DMS114 treated with DMSO at 0.1 percent for 48 hours (cell line): Measurements from ENCODE around the gene PRKX.
"Not testable (repeated sequence)": the region's sequence is repeated elsewhere in the genome, so short reads cannot be mapped to it uniquely, and the experiment has no call there.

ENCODE experiments used
- DNase-seq: peaks from one replicate; lab custom pipeline; 2025; ENCODE audit not compliant: unreplicated experiment; lab: John Stamatoyannopoulos, UW

Gene PRKX

GRCh38 chrX:3713225-3713936 is at the start of gene PRKX:
Gene PRKX, minus strand, starts transcription at chrX:3713649. Its CDS starts 396 bp downstream, at chrX:3713253.
- DNase-seq: no peak

- DNase-seq: no peak
Observed at GRCh38 chrX:3763111-3763510, 49.7 kb upstream of the PRKX start.

DNA sequence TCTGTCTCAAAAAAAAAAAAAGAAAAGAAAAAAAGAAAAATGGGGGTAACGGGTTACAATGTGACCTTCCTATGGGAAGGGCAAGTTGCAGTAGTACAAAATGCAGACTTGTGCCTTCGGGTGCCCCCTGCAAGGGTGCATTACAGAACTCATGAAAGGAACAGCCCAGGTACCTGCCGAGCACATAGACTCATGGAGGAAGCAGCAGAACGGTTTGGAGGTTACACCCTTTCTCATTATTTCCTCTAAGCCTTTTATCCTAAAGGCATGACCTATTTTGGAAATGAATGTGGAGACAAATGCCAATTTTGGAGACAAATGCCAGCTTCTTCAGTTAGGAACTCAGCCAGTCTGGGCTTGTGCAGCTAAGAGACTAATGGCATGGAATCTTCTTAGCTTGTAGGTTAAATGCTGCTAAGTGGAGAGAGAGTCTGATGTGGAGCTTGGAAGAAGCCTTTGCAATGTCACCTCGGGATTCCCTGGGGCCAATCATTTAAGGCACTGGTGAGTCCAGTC is 44.1 kb upstream of the PRKX start:
- no peak for DNase-seq

DNA sequence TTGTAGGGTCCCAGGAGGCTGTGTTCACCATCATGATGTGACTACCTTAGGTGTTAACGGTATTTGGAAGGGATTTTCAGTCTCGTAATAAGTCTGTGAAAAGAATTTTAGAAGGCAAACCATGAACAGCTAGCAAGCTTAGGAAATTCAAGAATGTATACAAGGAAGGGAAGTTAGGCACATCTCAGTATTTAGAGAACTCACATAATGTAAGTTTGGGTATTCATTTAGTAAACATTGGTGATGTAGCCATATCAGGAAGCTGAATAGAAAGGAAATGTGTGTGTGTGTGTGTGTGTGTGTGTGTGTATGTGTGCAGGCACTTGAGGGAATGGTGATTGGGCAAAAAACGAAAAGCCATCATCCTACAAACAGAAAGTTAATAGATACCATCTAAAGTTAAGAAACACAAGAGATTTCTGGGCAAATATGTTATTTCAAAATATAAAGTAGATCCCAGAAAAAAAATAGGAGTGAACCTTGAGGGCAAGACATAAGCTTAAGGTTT is 34.7 kb upstream of the PRKX start:
- no peak for DNase-seq

DNA sequence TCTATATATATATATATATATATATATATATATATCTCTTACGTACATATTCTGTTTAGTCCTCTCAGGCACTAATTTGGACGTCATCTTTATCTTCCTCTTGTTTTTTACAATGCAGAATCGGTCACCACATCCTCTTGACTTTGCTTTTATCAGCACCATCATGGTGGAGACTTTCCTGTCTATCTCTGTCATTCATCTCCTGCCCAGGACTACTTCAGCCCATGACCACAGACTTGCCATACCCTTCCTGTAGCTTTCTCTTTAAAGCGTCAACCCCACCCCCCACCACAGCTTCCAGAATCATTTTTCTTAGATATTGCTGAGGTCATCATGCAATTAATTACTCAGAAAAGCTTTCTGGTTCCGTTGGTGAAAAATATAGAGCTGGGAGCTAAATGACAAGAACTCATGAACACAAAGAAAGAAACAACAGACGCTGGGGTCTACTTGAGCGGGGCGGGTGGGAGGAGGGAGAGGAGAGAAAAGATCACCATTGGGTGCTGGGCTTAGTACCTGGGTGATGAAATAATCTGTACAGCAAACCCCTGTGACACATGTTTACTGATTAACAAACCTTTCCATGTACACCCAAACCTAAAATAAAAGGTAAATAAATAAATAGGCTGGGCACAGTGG is 30.5 kb upstream of the PRKX start:
- DNase-seq: no peak

DNA sequence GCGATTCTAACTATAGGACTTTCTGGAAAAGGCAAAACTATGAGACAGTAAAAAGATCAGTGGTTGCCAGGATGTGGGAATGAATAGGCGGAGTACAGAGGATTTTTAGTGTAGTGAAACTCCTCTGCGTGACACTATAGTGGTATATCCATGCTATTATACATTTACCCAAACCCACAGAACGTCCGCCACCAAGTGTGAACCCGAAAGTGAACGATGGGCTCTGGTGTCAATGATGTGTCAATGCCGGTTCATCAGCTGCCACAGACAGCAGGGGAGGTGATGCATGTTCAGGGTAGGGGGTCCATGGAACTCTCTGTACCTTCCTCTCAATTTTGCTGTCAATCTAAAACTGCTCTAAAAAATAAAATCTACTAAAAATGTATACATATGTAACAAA is 27.5 kb upstream of the PRKX start:
- not testable (repeated sequence) for DNase-seq

DNA sequence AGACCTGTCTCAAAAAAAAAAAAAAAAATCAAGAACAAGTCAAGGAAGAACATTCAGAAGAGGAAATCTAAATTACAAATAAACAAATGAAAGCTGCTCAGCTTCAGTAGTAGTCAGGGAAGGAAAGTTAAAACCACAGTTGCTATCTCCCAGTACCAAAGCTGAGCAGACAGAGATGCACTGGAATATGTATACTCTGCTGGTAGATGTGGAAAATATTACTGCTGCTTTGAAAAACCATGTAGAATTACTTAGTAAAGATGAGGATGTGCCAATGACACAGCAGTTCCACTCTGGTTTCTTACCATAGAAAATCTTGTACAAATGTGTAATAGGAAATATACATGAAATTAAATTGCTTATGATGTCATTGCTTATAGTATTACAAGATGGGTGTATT is 25.1 kb upstream of the PRKX start:
- DNase-seq: no peak

DNA sequence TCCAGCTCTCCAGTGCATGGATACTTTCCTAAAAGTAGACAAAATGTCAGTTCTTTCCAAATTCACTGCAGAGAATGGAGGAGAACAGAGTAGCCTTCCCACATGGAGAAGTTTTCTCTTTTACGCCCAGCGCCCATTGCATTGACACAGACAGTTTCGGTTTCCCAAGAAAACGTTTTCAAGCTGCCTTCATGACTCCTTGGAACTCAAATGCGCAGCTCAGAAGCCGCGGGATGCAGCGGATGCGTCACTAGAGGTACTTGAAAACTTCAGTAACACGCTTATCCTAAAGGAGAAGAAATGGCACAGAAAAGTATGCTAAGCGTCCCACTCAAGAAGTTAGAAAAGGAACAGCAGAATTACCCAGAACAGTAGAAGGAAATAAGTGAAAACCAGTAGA is 23.1 kb upstream of the PRKX start:
- DNase-seq: not testable (repeated sequence)

DNA sequence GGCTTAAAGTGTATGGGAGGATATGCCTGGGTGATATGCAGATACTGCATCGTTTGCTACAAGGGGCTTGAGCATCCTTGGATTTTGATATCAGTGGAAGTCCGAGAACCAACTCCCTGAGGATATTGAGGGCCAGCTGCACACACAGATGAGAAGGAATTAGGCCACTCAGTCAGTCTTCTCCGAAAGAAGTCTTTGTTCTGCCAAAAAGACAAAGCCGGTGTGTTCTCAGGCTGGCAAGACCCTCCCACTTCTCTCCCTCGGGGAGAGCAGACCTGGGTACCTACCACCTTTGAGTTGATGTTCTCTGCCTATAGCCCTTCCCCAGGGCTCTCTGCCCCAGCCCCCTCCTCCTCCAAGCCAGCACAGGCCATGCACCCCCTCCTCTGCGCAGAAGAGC is 22.4 kb upstream of the PRKX start:
- DNase-seq: not testable (repeated sequence)

DNA sequence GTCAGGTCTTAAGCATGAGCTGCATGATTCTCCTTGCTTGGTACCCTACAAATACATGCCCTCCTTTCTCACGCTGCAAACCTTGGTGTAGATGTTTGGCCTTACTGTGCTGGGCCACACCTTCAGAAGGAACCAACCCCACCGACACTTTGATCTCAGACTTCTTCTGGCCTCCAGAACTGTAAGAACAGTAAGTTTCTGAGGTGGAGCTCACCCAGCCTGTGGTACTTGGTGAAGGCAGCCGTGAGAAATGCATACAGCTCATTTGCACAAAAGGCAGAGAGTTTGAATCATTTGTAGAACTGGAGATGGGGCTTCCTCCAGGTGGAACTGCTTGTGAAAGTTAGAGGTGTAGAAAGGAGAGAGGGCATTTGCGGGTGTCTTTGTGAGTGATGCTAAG is 21.0 kb upstream of the PRKX start:
- not testable (repeated sequence) for DNase-seq

- no peak for DNase-seq
Observed at GRCh38 chrX:3733043-3733430, 19.6 kb upstream of the PRKX start.

- not testable (repeated sequence) for DNase-seq
Observed at GRCh38 chrX:3732326-3733042, 19.0 kb upstream of the PRKX start.

DNA sequence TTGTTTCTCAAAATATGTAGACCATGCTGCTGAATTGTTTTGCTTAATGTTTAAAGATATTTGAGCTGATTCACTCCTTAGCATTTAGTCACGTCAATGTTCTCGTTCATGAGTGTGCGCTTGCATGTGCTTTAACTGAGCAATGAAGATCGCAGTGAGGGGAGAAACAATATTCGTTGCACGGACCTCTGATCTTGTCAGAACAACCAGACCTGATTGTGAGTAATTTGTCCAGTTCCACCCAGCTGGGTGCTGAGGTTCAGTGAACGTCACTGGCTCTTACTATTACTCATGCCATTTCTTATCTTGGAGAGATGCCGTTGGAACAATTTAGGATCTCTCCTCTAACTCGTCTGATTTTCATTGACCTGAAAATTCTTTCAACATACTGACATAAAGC is 15.0 kb upstream of the PRKX start:
- DNase-seq: no peak

- DNase-seq: not testable (repeated sequence)
Observed at GRCh38 chrX:3723460-3723859, 10.0 kb upstream of the PRKX start.

DNA sequence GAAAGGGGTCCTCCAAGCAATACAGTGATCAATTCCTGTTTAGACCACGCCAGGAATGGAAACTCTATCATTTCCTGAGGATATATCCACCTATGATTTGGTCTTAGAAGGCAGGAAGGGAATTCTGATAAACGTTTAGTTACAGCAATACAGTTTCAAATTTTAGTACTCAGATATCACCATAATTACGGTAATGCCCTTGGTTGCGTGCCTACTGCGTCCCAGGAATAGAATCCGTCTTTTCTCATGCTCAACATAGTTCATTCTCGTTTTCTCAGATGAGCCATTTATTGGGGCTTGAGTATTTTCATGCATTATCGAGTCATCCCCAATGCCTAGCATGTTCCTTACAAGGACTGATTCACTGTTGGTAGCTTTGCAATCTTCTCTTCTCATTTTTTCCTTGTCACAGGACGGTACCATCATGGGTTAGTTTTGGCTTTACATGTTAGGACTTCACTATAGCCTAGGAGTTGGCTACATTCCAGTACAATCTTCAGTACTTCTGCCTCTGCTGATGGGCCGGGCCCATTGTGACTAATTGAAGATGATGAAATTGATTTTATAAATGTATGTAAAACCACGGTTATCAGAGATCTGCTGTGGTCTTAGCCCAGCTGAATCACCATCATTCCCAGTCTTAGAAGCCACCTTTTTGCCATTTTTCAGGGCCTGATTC is 4.4 kb upstream of the PRKX start:
- no peak for DNase-seq

DNA sequence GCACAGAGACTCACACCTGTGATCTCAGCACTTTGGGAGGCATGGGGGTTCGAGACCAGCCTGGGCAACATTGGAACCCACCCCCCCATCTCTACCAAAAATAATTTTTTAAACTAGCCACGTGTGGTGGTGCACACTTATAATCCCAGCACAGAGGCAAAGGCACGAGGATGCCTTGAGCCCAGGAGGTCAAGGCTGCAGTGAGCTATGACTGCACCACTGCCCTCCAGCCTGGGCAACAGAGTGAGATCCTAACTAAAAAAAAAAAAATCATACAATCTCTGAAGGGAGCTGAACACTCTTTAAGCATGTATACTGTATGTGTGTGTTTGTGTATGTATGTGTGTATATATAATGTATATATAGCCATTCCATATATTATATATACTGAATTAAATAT is 2.5 kb upstream of the PRKX start:
- DNase-seq: no peak

DNA sequence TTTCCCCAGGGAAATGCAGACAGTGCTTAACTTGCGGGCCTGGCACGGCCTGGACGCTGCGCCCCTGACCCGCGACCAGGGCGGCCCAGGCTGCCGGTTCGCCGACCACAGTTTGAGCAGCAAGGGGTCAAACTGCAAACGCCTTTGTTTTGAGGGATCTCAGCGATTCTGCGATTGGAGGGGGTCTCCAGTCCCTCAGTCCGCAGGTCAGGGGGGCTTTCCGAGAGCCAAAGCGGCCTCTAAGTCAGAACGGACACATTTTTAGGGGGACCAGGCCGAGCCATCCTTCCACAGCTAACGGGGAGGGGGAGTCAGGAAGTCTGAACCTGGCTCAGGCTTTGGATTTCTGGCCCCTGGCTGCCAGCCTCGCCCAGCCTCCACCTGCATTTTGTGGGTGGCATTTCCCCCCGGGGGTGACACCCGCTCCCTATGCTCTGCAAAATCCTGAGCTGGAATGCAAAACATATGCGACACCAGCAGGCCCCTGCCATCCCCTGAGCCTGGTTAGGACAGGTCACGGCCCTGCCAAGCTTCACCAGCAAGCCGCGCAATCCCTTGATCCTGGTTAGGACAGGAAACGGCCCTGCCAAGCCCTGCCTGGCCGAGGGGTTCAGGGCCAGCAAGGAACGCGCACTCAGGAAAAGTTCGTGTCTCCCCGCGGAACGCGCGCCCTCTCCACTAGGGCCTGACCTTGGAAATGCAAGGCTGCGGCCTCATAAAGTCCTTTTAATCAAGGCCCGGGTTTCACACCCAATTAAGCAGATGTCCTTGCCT is 1.4 kb upstream of the PRKX start:
- DNase-seq: not testable (repeated sequence)

GRCh38 chrX:3713937-3714434 is 537 bp upstream of the PRKX start:
- no peak for DNase-seq

GRCh38 chrX:3712870-3713224 is 602 bp downstream of the PRKX start:
- DNase-seq: no peak
